Astrocyte of the spinal cord (primary cell): ENCODE measurements around the gene MRPS2.

Experiments
- DNase-seq: peaks from one replicate; pipeline ENCODE4 v3.0.0; 2011; ENCODE audit warnings: low read depth, low spot score
- H3K4me3 ChIP-seq: 2 replicates; pipeline ENCODE4 v1.5.1; 2011; ENCODE audit warnings: low read depth, mild to moderate bottlenecking, low read length, moderate library complexity
- CTCF ChIP-seq: IDR thresholded peaks from 2 replicates; pipeline ENCODE4 v1.5.1; 2012; ENCODE audit warnings: low read depth, mild to moderate bottlenecking, low read length, inconsistent platforms
- in situ Hi-C: cut with HindIII; loops from 2 replicates; pipeline ENCODE4 v1.10.0; 2017; ENCODE audit warnings: low sequenced_read_pairs

The MRPS2 gene

GRCh38 chr9:135505406-135506187 is 5.1 kb downstream of the MRPS2 start:
- no peak for DNase-seq
- in situ Hi-C loops, result no loop called here
- TF ChIP-seq CTCF, result no peak
- H3K4me3 ChIP-seq, result no peak overlapping the region

DNA sequence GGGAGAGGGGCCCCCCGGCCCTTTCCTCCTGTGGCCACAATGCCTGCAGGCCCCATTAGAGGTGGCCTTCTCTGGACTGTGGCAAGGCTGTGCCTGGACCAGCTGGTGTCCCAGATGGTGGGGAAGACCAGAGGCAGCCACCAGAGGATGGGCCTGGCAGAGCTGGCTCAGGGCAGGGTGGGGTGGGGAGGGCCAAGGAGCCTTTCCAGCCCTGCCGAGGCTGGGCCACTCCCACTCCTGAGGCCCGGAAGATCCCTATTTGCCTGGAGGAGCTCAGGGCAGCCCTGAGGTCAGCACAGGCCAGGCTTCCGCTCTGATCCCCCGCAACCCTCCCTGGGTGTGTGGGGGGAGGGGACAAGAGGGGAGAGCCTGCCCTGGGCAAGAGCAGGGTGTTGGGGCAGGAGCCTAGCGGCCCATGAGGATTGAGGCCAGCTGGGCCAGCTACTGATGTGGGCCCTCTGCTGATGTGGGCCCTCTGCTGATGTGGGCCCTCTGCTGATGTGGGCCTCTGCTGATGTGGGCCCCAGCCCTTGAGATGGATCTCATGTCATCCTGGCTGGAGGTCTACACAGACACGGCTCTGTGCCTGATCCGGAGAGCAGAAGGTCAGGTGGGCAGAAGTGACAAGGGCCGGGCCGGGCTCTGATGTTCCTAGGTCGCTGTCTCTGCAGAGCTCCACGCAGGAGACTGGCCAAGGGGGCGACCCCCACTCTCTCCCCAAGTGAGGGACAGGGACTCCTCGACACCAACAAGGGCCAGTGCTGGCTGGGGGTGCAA is 6.0 kb downstream of the MRPS2 start:
- no peak for TF ChIP-seq CTCF
- DNase-seq, result no peak
- in situ Hi-C loops, result no loop called here
- no peak overlapping the region for H3K4me3 ChIP-seq

DNA sequence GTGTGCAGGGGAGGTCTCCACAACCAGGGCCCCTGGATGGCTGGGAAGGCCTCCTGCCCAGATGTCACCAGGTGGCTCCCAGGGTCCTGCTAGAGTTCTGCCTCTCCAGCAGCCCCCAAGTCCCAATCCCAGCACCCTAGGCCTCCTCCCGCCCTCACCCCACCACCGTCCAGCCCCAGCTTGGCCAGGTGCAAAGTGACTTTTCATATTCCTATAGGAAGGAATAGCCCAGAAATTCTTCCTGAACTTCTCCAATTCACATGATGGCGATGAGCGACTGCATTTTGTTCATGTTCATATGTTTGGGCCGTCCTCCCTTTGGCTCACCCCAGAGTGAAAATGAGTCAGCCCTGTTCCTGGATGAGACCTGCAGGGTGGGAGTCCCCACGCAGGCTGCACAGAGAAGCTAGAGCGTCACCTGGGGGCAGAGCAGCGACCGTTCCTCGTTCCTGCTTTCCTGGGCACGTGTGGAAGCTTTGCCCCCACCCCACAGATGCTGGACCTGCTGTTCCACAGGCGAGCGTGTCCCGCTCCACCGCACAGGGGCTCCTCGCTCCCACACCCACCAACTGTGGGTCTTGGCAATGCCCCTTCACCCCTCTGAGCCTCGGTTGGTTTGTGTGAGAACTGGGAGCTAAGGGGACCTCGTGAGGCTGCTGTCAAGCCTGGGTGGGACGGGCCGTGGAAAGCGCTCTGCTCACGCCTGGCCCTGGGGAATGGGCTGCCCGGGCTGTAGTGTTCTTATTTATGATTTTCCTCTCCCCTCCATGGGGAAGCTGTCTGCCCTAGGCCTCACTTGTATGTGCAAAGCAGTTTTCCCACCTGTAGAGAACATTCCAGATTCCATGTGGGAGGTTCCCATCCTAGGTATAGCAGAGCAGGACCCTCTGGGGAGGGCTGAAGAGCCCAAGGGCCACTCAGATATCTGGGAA is 6.9 kb downstream of the MRPS2 start:
- no peak for TF ChIP-seq CTCF
- no peak overlapping the region for H3K4me3 ChIP-seq
- in situ Hi-C loops, result no loop called here
- no peak for DNase-seq

GRCh38 chr9:135508211-135508820 is 7.8 kb downstream of the MRPS2 start:
- in situ Hi-C loops, result no loop called here
- TF ChIP-seq CTCF, result no peak
- no peak for DNase-seq
- no peak overlapping the region for H3K4me3 ChIP-seq

DNA sequence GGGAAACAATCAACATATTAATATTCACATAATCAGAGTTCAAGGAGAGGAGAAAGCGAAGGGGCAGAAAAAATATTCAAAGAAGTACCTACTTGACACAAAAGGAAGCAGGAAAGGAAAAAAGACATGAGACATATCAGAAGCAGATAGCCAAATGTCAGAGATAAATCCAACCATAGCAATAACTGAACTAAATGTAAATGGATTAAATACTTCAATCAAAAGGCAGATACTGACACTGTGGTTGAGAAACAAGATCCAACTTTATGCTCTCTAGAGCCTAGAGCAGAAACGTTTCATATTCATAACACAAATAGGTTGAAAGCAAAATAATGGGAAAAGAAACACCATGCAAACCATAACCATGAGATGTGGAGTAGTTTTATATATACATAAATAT is 9.0 kb downstream of the MRPS2 start:
- in situ Hi-C loops, result no loop called here
- TF ChIP-seq CTCF, result no peak
- H3K4me3 ChIP-seq, result no peak overlapping the region
- no peak for DNase-seq

DNA sequence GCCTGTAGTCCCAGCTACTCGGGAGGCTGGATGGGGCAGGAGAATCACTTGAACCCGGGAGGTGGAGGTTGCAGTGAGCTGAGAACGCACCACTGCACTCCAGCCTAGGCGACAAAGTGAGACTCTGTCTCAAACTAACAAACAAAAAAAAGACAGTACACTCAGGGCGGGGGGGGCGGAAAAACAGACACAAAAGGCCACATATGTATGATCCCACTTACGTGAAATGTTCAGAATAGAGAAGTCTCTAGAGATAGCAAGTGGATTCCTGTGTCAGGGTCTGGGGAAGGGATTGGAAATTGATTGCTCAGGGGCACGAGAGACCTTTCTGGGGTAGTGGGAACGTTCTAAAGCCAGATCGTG is 11.7 kb downstream of the MRPS2 start:
- no peak for DNase-seq
- in situ Hi-C loops, result no loop called here

More for the DNA sequence above, 11.7 kb downstream of the MRPS2 start:
- H3K4me3 ChIP-seq, result no peak overlapping the region
- no peak for TF ChIP-seq CTCF
